ENCODE data around the gene PRDM7. TPM values are rescaled to one million over a fixed set of nuclear protein-coding genes. Genes with fewer than 3 reads are reported as not detected.
A peak's percentile ranks its signal among the peaks of the same experiment; 100 is the strongest.

PRDM7 gene
- total and polyA plus RNA-seq, 9 of the 15 experiments (the other 6 are each of a cell fraction or from before 2014, with no cell fraction given), result not detected

DNA sequence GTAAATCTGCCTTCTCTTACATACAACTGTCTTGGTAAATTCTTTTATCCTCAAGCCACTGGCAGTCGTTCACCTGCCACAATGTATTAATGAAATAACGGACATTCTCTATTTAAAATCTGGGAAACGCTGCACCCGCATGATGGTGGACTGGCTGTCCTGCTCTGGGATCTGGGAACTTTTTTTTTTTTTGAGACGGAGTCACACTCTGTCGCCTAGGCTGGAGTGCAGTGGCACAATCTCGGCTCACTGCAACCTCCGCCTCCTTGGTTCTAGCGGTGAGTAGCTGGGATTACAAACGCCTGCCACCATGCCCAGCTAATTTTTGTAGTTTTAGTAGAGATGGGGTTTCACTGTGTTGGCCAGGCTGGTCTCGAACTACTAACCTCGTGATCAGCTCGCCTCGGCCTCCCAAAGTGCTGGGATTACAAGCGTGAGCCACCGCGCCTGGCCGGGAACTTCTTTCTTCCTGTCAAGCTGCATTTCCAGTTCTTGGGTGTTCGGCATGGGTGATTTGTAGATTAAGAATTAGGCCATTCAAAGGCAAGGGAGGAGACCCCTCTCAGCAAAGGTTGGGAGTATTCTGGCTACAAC is 28.3 kb downstream of the PRDM7 start (continued):
- no peak for TF ChIP-seq ZNF668 (CRISPR knock-in tag; IDR thresholded peaks at IDR 0.05)
- TF ChIP-seq KLF10 (CRISPR knock-in tag; IDR thresholded peaks at IDR 0.05), result no peak
- no peak for TF ChIP-seq NCOA1 (IDR thresholded peaks at IDR 0.05; ENCODE audit: low read depth)
- TF ChIP-seq, protein P1, sequence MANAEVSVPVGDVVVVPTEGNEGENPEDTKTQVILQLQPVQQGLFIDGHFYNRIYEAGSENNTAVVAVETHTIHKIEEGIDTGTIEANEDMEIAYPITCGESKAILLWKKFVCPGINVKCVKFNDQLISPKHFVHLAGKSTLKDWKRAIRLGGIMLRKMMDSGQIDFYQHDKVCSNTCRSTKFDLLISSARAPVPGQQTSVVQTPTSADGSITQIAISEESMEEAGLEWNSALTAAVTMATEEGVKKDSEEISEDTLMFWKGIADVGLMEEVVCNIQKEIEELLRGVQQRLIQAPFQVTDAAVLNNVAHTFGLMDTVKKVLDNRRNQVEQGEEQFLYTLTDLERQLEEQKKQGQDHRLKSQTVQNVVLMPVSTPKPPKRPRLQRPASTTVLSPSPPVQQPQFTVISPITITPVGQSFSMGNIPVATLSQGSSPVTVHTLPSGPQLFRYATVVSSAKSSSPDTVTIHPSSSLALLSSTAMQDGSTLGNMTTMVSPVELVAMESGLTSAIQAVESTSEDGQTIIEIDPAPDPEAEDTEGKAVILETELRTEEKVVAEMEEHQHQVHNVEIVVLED (CRISPR knock-in tag; IDR thresholded peaks at IDR 0.05), result no peak
- TF ChIP-seq SAFB2 (IDR thresholded peaks at IDR 0.05; ENCODE audit: borderline replicate concordance, low read depth, low read length, severe bottlenecking), result no peak
- TF ChIP-seq ZNF282 (CRISPR knock-in tag; IDR thresholded peaks at IDR 0.05), result no peak
- TF ChIP-seq PHB2 (IDR thresholded peaks at IDR 0.05; ENCODE audit: low read depth), result no peak
- no peak for TF ChIP-seq IRF2 (CRISPR knock-in tag; IDR thresholded peaks at IDR 0.05)
- no peak for TF ChIP-seq ZNF140 (CRISPR knock-in tag; IDR thresholded peaks at IDR 0.05)
- no peak for TF ChIP-seq SMC3 (conservative IDR thresholded peaks at IDR 0.05; ENCODE audit: insufficient read depth, low read depth, low read length)

DNA sequence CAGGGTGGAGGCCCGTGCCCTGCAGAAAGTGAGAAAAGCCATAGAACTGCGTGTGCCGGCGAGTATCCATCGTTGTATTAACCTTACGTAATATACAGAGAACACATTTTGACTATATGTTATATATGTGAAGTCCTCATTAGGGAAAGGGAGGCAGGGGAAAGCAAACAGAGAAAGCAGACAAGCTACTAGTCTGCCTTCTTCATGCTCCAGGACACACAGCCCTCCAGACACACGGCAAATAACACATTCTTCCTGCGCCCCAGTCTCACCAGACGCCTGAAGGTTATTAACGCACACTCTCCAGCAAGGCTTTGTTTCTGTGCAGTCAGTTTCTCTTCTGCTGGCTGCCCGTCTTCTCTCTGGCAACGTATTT is 28.8 kb downstream of the PRDM7 start:
- Histone ChIP-seq H3K36me3 (ENCODE audit: control insufficient read depth, insufficient read depth, low read length) (peaks cover 7% of the 10 kb centered on the region; the same call in 2 of the 3 replicates), H3K79me2 (ENCODE audit: control insufficient read depth, insufficient read depth, low read length) (no peaks in the 10 kb centered on the region; the same call in 2 of the 3 replicates), H3K4me1 (replicated peaks in 1 of 2; ENCODE audit: control insufficient read depth in 2 of 2, insufficient read depth in 2 of 2, low read length in 2 of 2) (peaks cover 18 to 35% of the 10 kb centered on the region in 2 experiments; a peak in 3 of 5 replicates), H3K4me2 (ENCODE audit: insufficient read depth, low read length) (no peak overlapping the region), H3K9me3 (replicated peaks; ENCODE audit: control insufficient read depth, insufficient read depth, low read depth, low read length) (no peaks in the 10 kb centered on the region), H3K9me1 (ENCODE audit: control insufficient read depth, insufficient read depth, low read length) (no peaks in the 10 kb centered on the region), H4K20me1 (replicated peaks; ENCODE audit: control insufficient read depth, insufficient read depth, low read length) (no peaks in the 10 kb centered on the region), H3K27me3 (ENCODE audit: control insufficient read depth in 2 of 2, insufficient read depth in 2 of 2, low read length in 2 of 2) (no peaks in the 10 kb centered on the region), H3K9ac (ENCODE audit: insufficient read depth in 1 of 2, low read depth in 2 of 2, low read length in 2 of 2) (peak overlapping the region in 1 of 2 experiments; percentile 14; a peak in 1 of 4 replicates), H3K27ac (ENCODE audit: extremely low read depth, low read depth, low read length) (no peak overlapping the region), H2AFZ (ENCODE audit: low read depth, low read length) (peak overlapping the region; percentile 57; the same call in 1 of the 2 replicates), H3K4me3 (no peak overlapping the region)
- FAIRE-seq (no peak), DNase-seq (ENCODE audit: extremely low read depth in 1 of 4, low spot score in 3 of 4) (no peak), ATAC-seq (no peak)
- TF ChIP-seq ARID2 (IDR thresholded peaks at IDR 0.05) (no peak), PHF8 (IDR thresholded peaks at IDR 0.05; ENCODE audit: borderline replicate concordance, low read length) (no peak), SP1 (CRISPR knock-in tag; IDR thresholded peaks at IDR 0.05) (0 out of 2 replicates have a peak, but pooled peaks have one; percentile 14), DDX20 (tag; IDR thresholded peaks at IDR 0.05; ENCODE audit: low read depth) (no peak), GABPA (tag; conservative IDR thresholded peaks at IDR 0.05; ENCODE audit: low read depth) (no peak), CEBPB (tag; IDR thresholded peaks at IDR 0.05) (0 out of 2 replicates have a peak, but pooled peaks have one; percentile 36)
- WGBS (ENCODE audit: insufficient coverage, low coverage, missing lambda C conversion rate), result 76% methylated on average over 11 of the region's 12 CpGs
- no TSS peak for BruUV-seq (replicated peaks)
- intact Hi-C loops (cut with micrococcal nuclease), result no loop called here
- ChIA-PET POLR2A (interaction anchor here (1.3 kb wide), 1 partner anchor 10 kb away, joined by 3 read pairs; no protein-coding TSS in a partner anchor), CTCF (ENCODE audit: low intra/inter-chr PET ratio) (no interaction called here)
- in situ Hi-C loops (cut with MboI), result no loop called here

Data from K562 (cell line).